Liver (tissue), 9 donors: ENCODE data around the gene TEX53. TPM values are rescaled to one million over a fixed set of nuclear protein-coding genes. Genes with fewer than 3 reads are reported as not detected.

Source experiments
- DNase-seq: peaks from one replicate; pipeline ENCODE4 v3.0.0-alpha.2; 2017; ENCODE audit warnings: low spot score
- H3K27ac ChIP-seq, 2 donors: one replicate each; pipeline ENCODE4 v1.7.0; 2013; ENCODE audit warnings: inconsistent platforms in 2 of 2, low read length in 2 of 2, control low read depth in 1 of 2, low read depth in 1 of 2, mild to moderate bottlenecking in 1 of 2
- H3K27me3 ChIP-seq, 4 donors: one replicate each; pipeline versions ENCODE4 v1.6.1 to v1.7.0; 2013; ENCODE audit warnings: low read length in 3 of 4, inconsistent platforms in 1 of 4, mild to moderate bottlenecking in 1 of 4, moderate library complexity in 1 of 4; ENCODE audit not compliant: control insufficient read depth in 4 of 4, insufficient read depth in 4 of 4
- H3K36me3 ChIP-seq, 4 donors: one replicate each; pipeline versions ENCODE4 v1.6.1 to v1.7.0; 2013; ENCODE audit warnings: low read length in 3 of 4, mild to moderate bottlenecking in 3 of 4, low read depth in 1 of 4, moderate library complexity in 1 of 4; ENCODE audit not compliant: control insufficient read depth in 4 of 4, insufficient read depth in 3 of 4
- H3K4me1 ChIP-seq, 4 donors: one replicate each; pipeline versions ENCODE4 v1.6.1 to v1.7.0; 2013; ENCODE audit warnings: low read length in 3 of 4, mild to moderate bottlenecking in 3 of 4, moderate library complexity in 1 of 4; ENCODE audit not compliant: control insufficient read depth in 4 of 4, insufficient read depth in 4 of 4
- H3K4me3 ChIP-seq, 3 donors: one replicate each; pipeline versions ENCODE4 v1.6.1 to v1.7.0; 2013; ENCODE audit warnings: low read length in 3 of 3, control low read depth in 1 of 3, low read depth in 1 of 3, mild to moderate bottlenecking in 1 of 3
- H3K9ac ChIP-seq, 2 donors: one replicate each; pipeline ENCODE4 v1.7.0; 2013; ENCODE audit warnings: low read length in 2 of 2, mild to moderate bottlenecking in 2 of 2, moderate library complexity in 2 of 2, control low read depth in 1 of 2, low read depth in 1 of 2
- H3K9me3 ChIP-seq, 4 donors: one replicate each; pipeline versions ENCODE4 v1.6.1 to v1.7.0; 2013; ENCODE audit warnings: low read length in 3 of 4; ENCODE audit not compliant: control insufficient read depth in 4 of 4
- ATF3 ChIP-seq: IDR thresholded peaks from 2 replicates; pipeline ENCODE4 v1.6.1; 2016; ENCODE audit warnings: antibody characterized with exemption
- CTCF ChIP-seq: fragments of 150-350 bp; IDR thresholded peaks from 2 replicates; pipeline ENCODE4 v1.5.1; 2017; ENCODE audit warnings: improper control_type of control experiment, low read depth, low read length; ENCODE audit not compliant: missing input control
- EGR1 ChIP-seq, 2 donors: IDR thresholded peaks; 2 replicates each; pipeline ENCODE4 v1.6.1; 2016 to 2018; ENCODE audit warnings: antibody characterized with exemption in 2 of 2, low read depth in 2 of 2
- FOXA1 ChIP-seq: IDR thresholded peaks from 2 replicates; pipeline ENCODE4 v1.6.1; 2016; ENCODE audit warnings: antibody characterized with exemption
- FOXA2 ChIP-seq: IDR thresholded peaks from 2 replicates; pipeline ENCODE4 v1.6.1; 2016; ENCODE audit warnings: antibody characterized with exemption
- GABPA ChIP-seq, 2 donors: IDR thresholded peaks in 1 of 2; conservative IDR thresholded peaks in 1 of 2; 2 replicates each; pipeline ENCODE4 v1.6.1; 2016; ENCODE audit warnings: antibody characterized with exemption in 2 of 2, mild to moderate bottlenecking in 1 of 2, moderate library complexity in 1 of 2
- HNF4A ChIP-seq, 2 donors: conservative IDR thresholded peaks; 2 replicates each; pipeline ENCODE4 v1.6.1; 2016; ENCODE audit warnings: antibody characterized with exemption in 2 of 2, mild to moderate bottlenecking in 2 of 2
- HNF4G ChIP-seq: IDR thresholded peaks from 2 replicates; pipeline ENCODE4 v1.6.1; 2016; ENCODE audit warnings: antibody characterized with exemption
- JUND ChIP-seq, 2 donors: IDR thresholded peaks; 2 replicates each; pipeline ENCODE4 v1.6.1; 2016; ENCODE audit warnings: antibody characterized with exemption in 2 of 2
- NR2F2 ChIP-seq: IDR thresholded peaks from 2 replicates; pipeline ENCODE4 v1.6.1; 2016; ENCODE audit warnings: antibody characterized with exemption
- RAD21 ChIP-seq, 2 donors: IDR thresholded peaks; 2 replicates each; pipeline ENCODE4 v1.6.1; 2016; ENCODE audit warnings: antibody characterized with exemption in 2 of 2, mild to moderate bottlenecking in 2 of 2
- REST ChIP-seq: IDR thresholded peaks from 2 replicates; pipeline ENCODE4 v1.6.1; 2016; ENCODE audit warnings: antibody characterized with exemption, mild to moderate bottlenecking
- RXRA ChIP-seq, 2 donors: IDR thresholded peaks; 2 replicates each; pipeline ENCODE4 v1.6.1; 2017 to 2018; ENCODE audit warnings: antibody characterized with exemption in 2 of 2, mild to moderate bottlenecking in 1 of 2
- SP1 ChIP-seq: IDR thresholded peaks from 2 replicates; pipeline ENCODE4 v1.6.1; 2018; ENCODE audit warnings: antibody characterized with exemption, mild to moderate bottlenecking
- TAF1 ChIP-seq: conservative IDR thresholded peaks from 2 replicates; pipeline ENCODE4 v1.6.1; 2016; ENCODE audit warnings: antibody characterized with exemption, mild to moderate bottlenecking
- YY1 ChIP-seq: IDR thresholded peaks from 2 replicates; pipeline ENCODE4 v1.6.1; 2016; ENCODE audit warnings: antibody characterized with exemption, mild to moderate bottlenecking
- ZBTB33 ChIP-seq: IDR thresholded peaks from 2 replicates; pipeline ENCODE4 v1.6.1; 2016; ENCODE audit warnings: antibody characterized with exemption
- WGBS: extraction: QIAGEN DNeasy Blood & Tissue Kit; methylation state at CpG from one replicate; pipeline ENCODE4 v1.1.7; 2013; 5-methylcytosine and 5-hydroxymethylcytosine counted together
- polyA plus RNA-seq, 2 donors: library from polyadenylated mRNA; stranded (reverse) in 1 of 2; unstranded in 1 of 2; fragments of 200-250 nt in 1 of 2; fragments of >200 nt in 1 of 2; fragmentation: Nextera tagmentation in 1 of 2; extraction: Ambion mirVana in 1 of 2; gene quantifications; one replicate each; pipeline versions ENCODE4 v1.2.1 to v1.2.3, GENCODE V29; 2013 to 2015
- total RNA-seq, 2 donors: library from RNA; depleted of rRNA; stranded (reverse); fragments of >200 nt; gene quantifications; one replicate each; pipeline ENCODE4 v1.2.3, GENCODE V29; 2014
- TF ChIP-seq, protein P1 (sequence below): IDR thresholded peaks from 2 replicates; pipeline ENCODE4 v1.6.1; 2016; ENCODE audit warnings: antibody characterized with exemption
- donor health status: healthy.
- donor health status: healthy.
- donor health status: healthy.
- donor health status: healthy.
- donor health status: healthy.

Gene TEX53
- total and polyA plus RNA-seq, 4 donors, result not detected

DNA sequence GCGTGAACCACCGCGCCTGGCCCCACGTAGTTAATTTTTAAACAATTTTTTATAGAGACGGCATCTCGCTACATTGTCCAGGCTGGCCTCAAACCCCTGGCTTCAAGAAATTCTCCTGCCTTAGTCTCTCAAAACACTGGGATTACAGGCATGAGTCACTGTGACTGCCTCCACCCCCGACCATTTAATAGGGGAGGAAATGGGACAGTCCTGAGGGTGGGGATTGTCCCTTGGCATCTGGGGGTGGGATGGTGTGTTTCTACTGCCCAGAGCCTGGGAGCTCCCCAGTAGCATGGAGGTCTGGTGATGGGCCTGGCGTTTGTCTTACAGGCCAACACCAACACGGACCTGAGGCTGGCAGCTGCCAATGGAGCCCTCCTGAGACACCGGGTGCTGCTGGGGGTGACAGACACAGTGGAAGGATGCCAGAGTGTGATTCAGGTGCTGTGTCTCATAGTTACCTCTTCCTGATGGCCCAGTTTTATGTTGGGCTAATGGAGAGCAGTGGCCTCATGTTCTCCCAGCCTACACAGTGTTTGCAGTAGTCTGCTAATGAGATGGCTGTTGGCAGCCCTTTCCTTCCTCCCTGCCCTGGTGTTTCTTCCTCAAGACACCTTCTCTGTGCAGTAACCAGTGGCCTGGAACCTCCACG lies 24.0 kb downstream of the TEX53 start:
- Histone ChIP-seq H3K27ac (no peak overlapping the region), H3K27me3 (no peaks in the 10 kb centered on the region), H3K9me3 (no peaks in the 10 kb centered on the region), H3K36me3 (peaks cover 0 to 34% (median 13%) of the 10 kb centered on the region in 4 donors), H3K4me3 (no peak overlapping the region), H3K4me1 (no peaks in the 10 kb centered on the region), H3K9ac (no peak overlapping the region)
- DNase-seq, result no peak
- 92% methylated on average over 11 of the region's 11 CpGs for WGBS
- TF ChIP-seq YY1 (no peak), JUND (IDR thresholded peaks at IDR 0.05) (no peak), HNF4A (conservative IDR thresholded peaks at IDR 0.05) (no peak), GABPA (IDR thresholded peaks at IDR 0.05 in 1 of 2, conservative IDR thresholded peaks at IDR 0.05 in 1 of 2) (no peak), RAD21 (IDR thresholded peaks at IDR 0.05) (no peak), TAF1 (no peak), EGR1 (IDR thresholded peaks at IDR 0.05; ENCODE audit: low read depth in 2 of 2) (no peak), FOXA2 (no peak), RXRA (IDR thresholded peaks at IDR 0.05) (no peak), REST (no peak), HNF4G (no peak), CTCF (no peak), ATF3 (no peak), FOXA1 (no peak), NR2F2 (no peak), SP1 (no peak)
- TF ChIP-seq, protein P1, sequence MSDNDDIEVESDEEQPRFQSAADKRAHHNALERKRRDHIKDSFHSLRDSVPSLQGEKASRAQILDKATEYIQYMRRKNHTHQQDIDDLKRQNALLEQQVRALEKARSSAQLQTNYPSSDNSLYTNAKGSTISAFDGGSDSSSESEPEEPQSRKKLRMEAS, result no peak

- TF ChIP-seq RAD21 (IDR thresholded peaks at IDR 0.05), result no peak
- TF ChIP-seq NR2F2, result no peak
- no peak for TF ChIP-seq REST
- no peak for TF ChIP-seq HNF4A (conservative IDR thresholded peaks at IDR 0.05)
- TF ChIP-seq EGR1 (IDR thresholded peaks at IDR 0.05; ENCODE audit: low read depth in 2 of 2), result no peak
- TF ChIP-seq FOXA2, result no peak
- TF ChIP-seq RXRA (IDR thresholded peaks at IDR 0.05), result no peak
- TF ChIP-seq JUND (IDR thresholded peaks at IDR 0.05), result no peak
- TF ChIP-seq TAF1, result no peak
- TF ChIP-seq, protein P1, result no peak
- no peak for TF ChIP-seq SP1
- TF ChIP-seq HNF4G, result no peak
- TF ChIP-seq ATF3, result no peak
- TF ChIP-seq YY1, result no peak
- TF ChIP-seq ZBTB33, result no peak
- WGBS, result 47% methylated on average over 2 of the region's 2 CpGs
- Histone ChIP-seq H3K9me3 (no peaks in the 10 kb centered on the region), H3K4me3 (no peak overlapping the region), H3K27ac (no peak overlapping the region), H3K9ac (no peak overlapping the region), H3K4me1 (no peaks in the 10 kb centered on the region), H3K36me3 (peaks cover 0 to 30% (median 17%) of the 10 kb centered on the region in 4 donors), H3K27me3 (no peaks in the 10 kb centered on the region)
- no peak for DNase-seq
These were observed 26.4 kb downstream of the TEX53 start for GRCh38 chr9:114631166-114631565.
